ENCODE measurements around the gene CKMT1B.
"Not testable (repeated sequence)": the region's sequence is repeated elsewhere in the genome, so short reads cannot be mapped to it uniquely, and the experiment has no call there.

The CKMT1B gene

GRCh38 chr15:43593328-43594190, at the start of gene CKMT1B:
CKMT1B (plus strand) TSS chr15:43594027; CDS start chr15:43594219, 192 bp downstream.
- H3K27ac ChIP-seq (ENCODE audit: low read depth, low read length); H2AFZ ChIP-seq (ENCODE audit: low read length, unreplicated experiment); H3K4me1 ChIP-seq (ENCODE audit: control insufficient read depth, insufficient read depth, low read length, unreplicated experiment); H3K4me3 ChIP-seq (ENCODE audit: low read depth, low read length); H3K36me3 ChIP-seq (ENCODE audit: insufficient read depth, low read length); H3K79me2 ChIP-seq (ENCODE audit: control insufficient read depth, insufficient read depth, low read length, unreplicated experiment): not testable (repeated sequence)
- peaks cover 11% of the 10 kb centered on the region for H3K27me3 ChIP-seq (ENCODE audit: insufficient read depth, low read length)

GRCh38 chr15:43544266-43544665, 49.6 kb upstream of the CKMT1B start:
- Histone ChIP-seq H3K4me3 (ENCODE audit: low read depth, low read length) (no peak overlapping the region), H3K4me1 (ENCODE audit: control insufficient read depth, insufficient read depth, low read length, unreplicated experiment) (no peaks in the 10 kb centered on the region), H2AFZ (ENCODE audit: low read length, unreplicated experiment) (no peak overlapping the region), H3K27me3 (ENCODE audit: insufficient read depth, low read length) (no peaks in the 10 kb centered on the region), H3K27ac (ENCODE audit: low read depth, low read length) (no peak overlapping the region), H3K36me3 (ENCODE audit: insufficient read depth, low read length) (peaks cover 5% of the 10 kb centered on the region; the same call in 1 of the 2 replicates), H3K79me2 (ENCODE audit: control insufficient read depth, insufficient read depth, low read length, unreplicated experiment) (no peaks in the 10 kb centered on the region)

- no peaks in the 10 kb centered on the region for H3K27me3 ChIP-seq (ENCODE audit: insufficient read depth, low read length)
- no peak overlapping the region for H3K27ac ChIP-seq (ENCODE audit: low read depth, low read length)
- H3K4me1 ChIP-seq (ENCODE audit: control insufficient read depth, insufficient read depth, low read length, unreplicated experiment): no peaks in the 10 kb centered on the region
- peaks cover 5% of the 10 kb centered on the region; the same call in 1 of the 2 replicates for H3K36me3 ChIP-seq (ENCODE audit: insufficient read depth, low read length)
- H3K4me3 ChIP-seq (ENCODE audit: low read depth, low read length): no peak overlapping the region
- H2AFZ ChIP-seq (ENCODE audit: low read length, unreplicated experiment): no peak overlapping the region
- H3K79me2 ChIP-seq (ENCODE audit: control insufficient read depth, insufficient read depth, low read length, unreplicated experiment): no peaks in the 10 kb centered on the region
Observed at GRCh38 chr15:43545426-43545825, 48.4 kb upstream of the CKMT1B start.

GRCh38 chr15:43547539-43547938, 46.3 kb upstream of the CKMT1B start:
- no peaks in the 10 kb centered on the region for H3K79me2 ChIP-seq (ENCODE audit: control insufficient read depth, insufficient read depth, low read length, unreplicated experiment)
- H3K4me1 ChIP-seq (ENCODE audit: control insufficient read depth, insufficient read depth, low read length, unreplicated experiment): no peaks in the 10 kb centered on the region
- H3K27ac ChIP-seq (ENCODE audit: low read depth, low read length): no peak overlapping the region
- no peaks in the 10 kb centered on the region for H3K27me3 ChIP-seq (ENCODE audit: insufficient read depth, low read length)
- peaks cover 5% of the 10 kb centered on the region; the same call in 1 of the 2 replicates for H3K36me3 ChIP-seq (ENCODE audit: insufficient read depth, low read length)
- H2AFZ ChIP-seq (ENCODE audit: low read length, unreplicated experiment): no peak overlapping the region
- H3K4me3 ChIP-seq (ENCODE audit: low read depth, low read length): no peak overlapping the region

- no peaks in the 10 kb centered on the region for H3K27me3 ChIP-seq (ENCODE audit: insufficient read depth, low read length)
- peak overlapping the region; percentile 28 for H2AFZ ChIP-seq (ENCODE audit: low read length, unreplicated experiment)
- H3K27ac ChIP-seq (ENCODE audit: low read depth, low read length): peak overlapping the region; percentile 45
- no peaks in the 10 kb centered on the region for H3K4me1 ChIP-seq (ENCODE audit: control insufficient read depth, insufficient read depth, low read length, unreplicated experiment)
- no peaks in the 10 kb centered on the region for H3K79me2 ChIP-seq (ENCODE audit: control insufficient read depth, insufficient read depth, low read length, unreplicated experiment)
- no peak overlapping the region for H3K4me3 ChIP-seq (ENCODE audit: low read depth, low read length)
- peaks cover 5% of the 10 kb centered on the region; the same call in 1 of the 2 replicates for H3K36me3 ChIP-seq (ENCODE audit: insufficient read depth, low read length)
Observed at GRCh38 chr15:43550527-43551363, 43.1 kb upstream of the CKMT1B start.

GRCh38 chr15:43552256-43552655, 41.6 kb upstream of the CKMT1B start:
- H3K36me3 ChIP-seq (ENCODE audit: insufficient read depth, low read length): peaks cover 5% of the 10 kb centered on the region; the same call in 1 of the 2 replicates
- no peak overlapping the region for H3K27ac ChIP-seq (ENCODE audit: low read depth, low read length)
- no peak overlapping the region for H2AFZ ChIP-seq (ENCODE audit: low read length, unreplicated experiment)
- no peaks in the 10 kb centered on the region for H3K79me2 ChIP-seq (ENCODE audit: control insufficient read depth, insufficient read depth, low read length, unreplicated experiment)
- H3K27me3 ChIP-seq (ENCODE audit: insufficient read depth, low read length): no peaks in the 10 kb centered on the region
- H3K4me3 ChIP-seq (ENCODE audit: low read depth, low read length): no peak overlapping the region
- no peaks in the 10 kb centered on the region for H3K4me1 ChIP-seq (ENCODE audit: control insufficient read depth, insufficient read depth, low read length, unreplicated experiment)

- no peak overlapping the region for H2AFZ ChIP-seq (ENCODE audit: low read length, unreplicated experiment)
- no peaks in the 10 kb centered on the region for H3K36me3 ChIP-seq (ENCODE audit: insufficient read depth, low read length)
- no peak overlapping the region for H3K4me3 ChIP-seq (ENCODE audit: low read depth, low read length)
- H3K27ac ChIP-seq (ENCODE audit: low read depth, low read length): no peak overlapping the region
- no peaks in the 10 kb centered on the region for H3K27me3 ChIP-seq (ENCODE audit: insufficient read depth, low read length)
- no peaks in the 10 kb centered on the region for H3K4me1 ChIP-seq (ENCODE audit: control insufficient read depth, insufficient read depth, low read length, unreplicated experiment)
- no peaks in the 10 kb centered on the region for H3K79me2 ChIP-seq (ENCODE audit: control insufficient read depth, insufficient read depth, low read length, unreplicated experiment)
Observed at GRCh38 chr15:43552986-43553385, 40.8 kb upstream of the CKMT1B start.

- H3K27me3 ChIP-seq (ENCODE audit: insufficient read depth, low read length); H3K79me2 ChIP-seq (ENCODE audit: control insufficient read depth, insufficient read depth, low read length, unreplicated experiment); H3K36me3 ChIP-seq (ENCODE audit: insufficient read depth, low read length); H3K4me3 ChIP-seq (ENCODE audit: low read depth, low read length); H3K27ac ChIP-seq (ENCODE audit: low read depth, low read length); H3K4me1 ChIP-seq (ENCODE audit: control insufficient read depth, insufficient read depth, low read length, unreplicated experiment); H2AFZ ChIP-seq (ENCODE audit: low read length, unreplicated experiment): not testable (repeated sequence)
Observed at GRCh38 chr15:43562753-43563152, 31.1 kb upstream of the CKMT1B start.

- not testable (repeated sequence) for H3K79me2 ChIP-seq (ENCODE audit: control insufficient read depth, insufficient read depth, low read length, unreplicated experiment); H3K27me3 ChIP-seq (ENCODE audit: insufficient read depth, low read length); H3K36me3 ChIP-seq (ENCODE audit: insufficient read depth, low read length); H3K4me1 ChIP-seq (ENCODE audit: control insufficient read depth, insufficient read depth, low read length, unreplicated experiment); H3K4me3 ChIP-seq (ENCODE audit: low read depth, low read length); H2AFZ ChIP-seq (ENCODE audit: low read length, unreplicated experiment); H3K27ac ChIP-seq (ENCODE audit: low read depth, low read length)
Observed at GRCh38 chr15:43563793-43564192, 30.0 kb upstream of the CKMT1B start.

- H3K4me3 ChIP-seq (ENCODE audit: low read depth, low read length); H3K27ac ChIP-seq (ENCODE audit: low read depth, low read length); H3K79me2 ChIP-seq (ENCODE audit: control insufficient read depth, insufficient read depth, low read length, unreplicated experiment); H2AFZ ChIP-seq (ENCODE audit: low read length, unreplicated experiment); H3K27me3 ChIP-seq (ENCODE audit: insufficient read depth, low read length); H3K4me1 ChIP-seq (ENCODE audit: control insufficient read depth, insufficient read depth, low read length, unreplicated experiment); H3K36me3 ChIP-seq (ENCODE audit: insufficient read depth, low read length): not testable (repeated sequence)
Observed at GRCh38 chr15:43566615-43567014, 27.2 kb upstream of the CKMT1B start.

All from ACC112 (cell line).